ENCODE data around the gene TOR1AIP2.
"Not testable (repeated sequence)": the region's sequence is repeated elsewhere in the genome, so short reads cannot be mapped to it uniquely, and the experiment has no call there.

TOR1AIP2 gene

DNA sequence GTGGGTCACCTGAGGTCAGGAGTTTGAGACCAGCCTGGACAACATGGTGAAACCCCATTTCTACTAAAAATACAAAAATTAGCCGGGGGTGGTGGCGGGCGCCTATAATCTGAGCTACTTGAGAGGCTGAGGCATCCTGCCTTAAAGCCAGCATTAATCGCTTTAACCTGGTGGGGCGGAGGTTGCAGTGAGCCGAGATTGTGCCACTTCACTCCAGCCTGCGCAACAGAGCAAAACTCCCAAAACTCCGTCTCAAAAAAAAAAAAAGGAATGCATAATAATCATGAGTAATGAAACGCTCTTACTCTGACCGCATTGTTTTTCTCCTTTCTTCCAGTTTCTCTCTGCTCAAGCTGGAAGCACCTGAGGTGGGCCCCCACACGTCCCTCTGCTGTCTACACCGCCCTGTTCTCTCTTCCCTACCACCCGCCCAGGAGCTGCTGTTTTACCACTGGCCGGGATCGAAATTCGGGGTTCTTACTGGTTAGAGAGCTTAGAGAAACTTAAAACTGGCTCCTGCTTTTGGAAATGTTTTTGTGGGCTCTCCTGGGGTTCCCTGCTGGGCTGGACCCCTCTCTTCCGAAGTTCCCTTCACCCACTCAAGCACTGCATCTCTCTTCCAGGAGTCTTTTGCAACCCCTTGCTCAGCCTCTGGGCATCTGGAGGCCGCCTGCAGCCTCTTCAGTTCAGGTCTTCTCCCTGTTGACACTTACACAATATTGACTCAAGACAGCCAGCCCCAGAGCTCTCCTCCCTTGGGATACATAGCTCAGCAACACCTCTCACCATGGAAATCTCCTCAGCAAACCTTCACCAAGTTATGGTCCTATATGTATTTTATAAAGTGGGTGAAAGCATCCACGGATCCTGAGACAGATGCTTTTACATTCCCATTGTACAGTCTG lies 72.1 kb downstream of the TOR1AIP2 start:
- DNase-seq = no peak

- DNase-seq = not testable (repeated sequence)
These were observed 73.2 kb downstream of the TOR1AIP2 start for GRCh38 chr1:179804417-179804816.

GRCh38 chr1:179803918-179804317 lies 73.7 kb downstream of the TOR1AIP2 start:
- DNase-seq = no peak

- DNase-seq = no peak
These were observed 74.5 kb downstream of the TOR1AIP2 start for GRCh38 chr1:179803104-179803503.

GRCh38 chr1:179800481-179800880 lies 77.1 kb downstream of the TOR1AIP2 start:
- DNase-seq = no peak

- DNase-seq = no peak
These were observed 78.6 kb downstream of the TOR1AIP2 start for GRCh38 chr1:179798864-179799516.

GRCh38 chr1:179798213-179798863 lies 79.3 kb downstream of the TOR1AIP2 start:
- DNase-seq = no peak

DNA sequence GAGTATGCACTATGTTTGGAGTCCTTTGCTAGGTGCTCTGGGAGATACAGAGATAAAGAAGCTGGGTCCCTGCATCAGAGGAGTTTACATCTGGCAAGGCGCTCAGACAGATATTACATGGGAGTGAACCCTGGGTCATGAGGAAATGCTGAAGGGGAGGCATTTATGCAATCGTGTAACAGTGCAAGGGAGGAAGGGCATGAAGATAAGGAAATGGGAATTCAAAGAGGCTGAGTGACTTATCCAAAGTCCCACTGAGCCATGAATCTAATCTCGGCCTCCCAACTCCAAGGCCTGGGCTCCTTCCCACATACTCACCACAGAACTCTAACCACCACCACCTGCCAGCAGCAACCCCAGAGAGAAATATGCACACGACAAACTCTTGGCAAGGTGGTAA lies 82.9 kb downstream of the TOR1AIP2 start:
- no peak for DNase-seq

DNA sequence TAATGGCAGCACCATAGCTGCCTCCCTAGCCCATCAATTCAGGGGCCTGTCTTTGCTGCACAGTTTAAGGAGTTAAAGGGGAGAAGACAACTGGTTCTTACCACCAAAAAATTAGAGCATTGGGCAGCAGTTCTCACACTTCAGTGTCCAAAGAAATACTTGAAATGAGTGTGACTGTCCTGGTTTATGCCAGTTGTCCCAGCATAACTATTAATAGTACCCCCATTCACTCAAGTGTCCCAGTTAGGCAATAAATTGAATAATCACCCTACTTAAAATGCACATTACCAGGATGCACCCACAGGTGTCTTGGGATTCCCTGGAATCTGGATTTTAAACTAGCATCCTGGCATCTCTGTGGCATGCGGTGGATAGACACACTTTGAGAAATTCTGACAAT lies 83.5 kb downstream of the TOR1AIP2 start:
- DNase-seq = no peak

DNA sequence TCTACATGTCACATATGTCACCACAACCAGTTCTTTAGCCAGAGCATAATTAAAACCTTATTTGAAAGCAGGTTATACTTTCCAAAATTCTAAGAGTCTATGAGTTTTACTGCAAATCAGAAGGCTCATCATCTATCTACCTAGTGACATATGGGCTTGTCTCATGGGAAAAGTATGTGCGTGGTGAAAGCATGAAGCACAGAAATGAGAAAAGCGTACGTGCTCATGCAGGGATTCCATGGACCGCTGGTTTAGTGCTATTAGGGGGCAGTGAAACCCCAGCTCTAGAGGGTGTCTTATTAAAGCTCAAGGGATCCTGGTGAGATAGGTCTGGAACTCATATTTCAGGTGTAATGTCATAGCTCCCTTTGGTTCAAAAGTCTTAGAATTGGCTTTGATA lies 84.3 kb downstream of the TOR1AIP2 start:
- no peak for DNase-seq
